WTC11 (cell line): ENCODE results near the gene MPEG1.

Experiments used
- CTCF ChIP-seq: fragments of 200-600 bp; IDR thresholded peaks from 2 replicates; pipeline ENCODE4 v1.8.0; 2022; ENCODE audit warnings: antibody characterized with exemption
- GABPB1 ChIP-seq: sonication (generic); formaldehyde crosslinking; IDR thresholded peaks from 2 replicates; pipeline ENCODE4 v1.8.1; 2023; ENCODE audit warnings: mild to moderate bottlenecking, missing genetic modification reagents
- HMGXB4 ChIP-seq: sonication (generic); formaldehyde crosslinking; IDR thresholded peaks from 2 replicates; pipeline ENCODE4 v1.8.1; 2023; ENCODE audit warnings: mild to moderate bottlenecking, moderate library complexity, missing genetic modification reagents
- JUN ChIP-seq: sonication (generic); formaldehyde crosslinking; IDR thresholded peaks from 2 replicates; pipeline ENCODE4 v1.8.0; 2023; ENCODE audit warnings: mild to moderate bottlenecking, missing genetic modification reagents
- MAX ChIP-seq: sonication (generic); formaldehyde crosslinking; IDR thresholded peaks from 2 replicates; pipeline ENCODE4 v1.8.0; 2022; ENCODE audit warnings: mild to moderate bottlenecking, missing genetic modification reagents
- TP53 ChIP-seq: sonication (generic); formaldehyde crosslinking; IDR thresholded peaks from 2 replicates; pipeline ENCODE4 v1.8.1; 2023; ENCODE audit warnings: mild to moderate bottlenecking, missing genetic modification reagents
- USF2 ChIP-seq: sonication (generic); formaldehyde crosslinking; IDR thresholded peaks from 2 replicates; pipeline ENCODE4 v1.8.1; 2023; ENCODE audit warnings: mild to moderate bottlenecking, missing genetic modification reagents, moderate library complexity
- ZNF512 ChIP-seq: sonication (generic); formaldehyde crosslinking; IDR thresholded peaks from 2 replicates; pipeline ENCODE4 v1.8.1; 2022; ENCODE audit warnings: missing genetic modification reagents, borderline replicate concordance

- no peak for TF ChIP-seq CTCF
- TF ChIP-seq HMGXB4, result no peak
- TF ChIP-seq ZNF512, result no peak
- TF ChIP-seq GABPB1, result no peak
- no peak for TF ChIP-seq JUN (CRISPR knock-in tag)
- TF ChIP-seq USF2 (CRISPR knock-in tag), result no peak
- TF ChIP-seq MAX, result no peak
- TF ChIP-seq TP53, result no peak
Measured at GRCh38 chr11:59180168-59180776, 32.5 kb downstream of the MPEG1 start.
